Subcutaneous adipose tissue (tissue), 4 donors: ENCODE data around the gene VAV3. TPM values are rescaled to one million over a fixed set of nuclear protein-coding genes. Genes with fewer than 3 reads are reported as not detected.

ENCODE experiments used
- total RNA-seq, 4 donors: library from RNA; depleted of rRNA; stranded (reverse); fragments of >200 nt; gene quantifications; one replicate each; pipeline ENCODE4 v1.1.0, GENCODE V29; 2016
- TF ChIP-seq, protein P1 (sequence below): fragments of 450-650 bp; IDR thresholded peaks from one replicate; pipeline ENCODE4 v1.5.1; 2016; ENCODE audit warnings: low read depth, mild to moderate bottlenecking, control low read depth, antibody characterized with exemption, moderate library complexity

The VAV3 gene
- total RNA-seq, 4 donors from 2014 or later, result 7.0 to 13.1 (median 10.1) TPM

DNA sequence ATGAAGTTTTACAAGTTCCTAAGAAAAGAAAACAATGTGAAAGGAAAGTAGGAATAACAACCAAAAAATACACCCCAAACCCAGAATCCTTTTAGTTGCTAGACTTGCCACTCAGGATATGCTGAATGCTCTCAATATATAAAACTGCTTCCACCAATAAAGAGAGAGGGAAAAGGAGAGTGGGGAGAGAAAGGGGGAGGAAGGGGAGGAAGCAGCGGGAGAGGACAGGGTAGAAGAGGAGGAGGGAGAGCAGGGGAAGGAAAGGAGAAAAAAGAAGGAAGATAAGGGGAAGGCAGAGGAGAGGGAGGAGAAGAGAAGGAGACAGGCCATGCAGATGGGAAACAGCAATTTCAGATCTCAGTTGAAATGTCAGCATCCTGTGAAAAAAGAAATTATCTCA, 198.4 kb downstream of the VAV3 start:
- TF ChIP-seq, protein P1, sequence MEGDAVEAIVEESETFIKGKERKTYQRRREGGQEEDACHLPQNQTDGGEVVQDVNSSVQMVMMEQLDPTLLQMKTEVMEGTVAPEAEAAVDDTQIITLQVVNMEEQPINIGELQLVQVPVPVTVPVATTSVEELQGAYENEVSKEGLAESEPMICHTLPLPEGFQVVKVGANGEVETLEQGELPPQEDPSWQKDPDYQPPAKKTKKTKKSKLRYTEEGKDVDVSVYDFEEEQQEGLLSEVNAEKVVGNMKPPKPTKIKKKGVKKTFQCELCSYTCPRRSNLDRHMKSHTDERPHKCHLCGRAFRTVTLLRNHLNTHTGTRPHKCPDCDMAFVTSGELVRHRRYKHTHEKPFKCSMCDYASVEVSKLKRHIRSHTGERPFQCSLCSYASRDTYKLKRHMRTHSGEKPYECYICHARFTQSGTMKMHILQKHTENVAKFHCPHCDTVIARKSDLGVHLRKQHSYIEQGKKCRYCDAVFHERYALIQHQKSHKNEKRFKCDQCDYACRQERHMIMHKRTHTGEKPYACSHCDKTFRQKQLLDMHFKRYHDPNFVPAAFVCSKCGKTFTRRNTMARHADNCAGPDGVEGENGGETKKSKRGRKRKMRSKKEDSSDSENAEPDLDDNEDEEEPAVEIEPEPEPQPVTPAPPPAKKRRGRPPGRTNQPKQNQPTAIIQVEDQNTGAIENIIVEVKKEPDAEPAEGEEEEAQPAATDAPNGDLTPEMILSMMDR, result no peak

DNA sequence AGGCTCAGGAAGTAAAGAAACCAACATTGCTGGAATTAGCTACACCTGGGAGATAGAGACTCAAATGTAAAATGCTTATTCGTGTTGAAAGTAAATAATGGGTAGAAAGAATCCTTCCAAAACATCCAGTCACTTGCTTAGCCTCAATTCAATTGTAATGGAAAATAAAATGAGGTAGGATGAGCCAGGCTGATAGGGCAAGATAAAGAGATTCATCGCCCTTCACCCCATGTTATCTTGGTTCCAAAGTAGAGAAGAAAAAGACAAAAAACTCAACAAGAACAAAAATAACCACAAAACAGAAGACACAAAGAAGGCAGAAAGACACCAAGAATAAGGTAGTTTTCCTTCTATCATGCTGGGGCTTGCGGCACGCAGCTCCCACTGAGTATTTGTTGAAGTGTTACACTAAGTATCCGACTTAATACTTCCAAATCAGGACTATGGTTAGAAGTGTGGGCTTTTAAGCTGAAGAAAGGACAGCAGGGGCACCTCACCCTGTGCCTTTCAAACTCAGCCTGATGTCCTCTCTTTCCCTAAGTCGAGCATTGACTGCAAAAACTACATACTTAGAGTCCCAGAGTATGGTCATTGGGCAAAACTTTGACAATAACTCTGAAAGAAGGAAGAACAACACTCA, 202.1 kb downstream of the VAV3 start:
- TF ChIP-seq, protein P1, result no peak

DNA sequence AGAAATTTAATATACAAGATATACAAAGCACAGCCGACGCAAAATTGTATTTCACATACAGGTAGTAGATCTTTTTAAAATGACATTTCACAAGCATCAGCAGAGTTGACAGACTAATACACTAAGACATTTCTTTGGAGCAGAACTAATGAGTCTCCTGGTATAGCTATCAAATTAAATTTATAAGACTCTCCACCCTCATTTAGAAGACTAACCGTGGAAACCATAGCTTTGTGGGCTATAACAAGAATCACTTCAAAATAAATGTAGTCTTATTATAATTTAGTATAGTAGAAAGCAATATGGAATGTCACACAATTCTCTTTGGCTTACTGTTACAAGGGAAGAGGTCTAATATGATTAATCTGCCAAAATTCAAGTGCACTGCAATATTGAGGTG, 204.9 kb downstream of the VAV3 start:
- TF ChIP-seq, protein P1, result no peak

DNA sequence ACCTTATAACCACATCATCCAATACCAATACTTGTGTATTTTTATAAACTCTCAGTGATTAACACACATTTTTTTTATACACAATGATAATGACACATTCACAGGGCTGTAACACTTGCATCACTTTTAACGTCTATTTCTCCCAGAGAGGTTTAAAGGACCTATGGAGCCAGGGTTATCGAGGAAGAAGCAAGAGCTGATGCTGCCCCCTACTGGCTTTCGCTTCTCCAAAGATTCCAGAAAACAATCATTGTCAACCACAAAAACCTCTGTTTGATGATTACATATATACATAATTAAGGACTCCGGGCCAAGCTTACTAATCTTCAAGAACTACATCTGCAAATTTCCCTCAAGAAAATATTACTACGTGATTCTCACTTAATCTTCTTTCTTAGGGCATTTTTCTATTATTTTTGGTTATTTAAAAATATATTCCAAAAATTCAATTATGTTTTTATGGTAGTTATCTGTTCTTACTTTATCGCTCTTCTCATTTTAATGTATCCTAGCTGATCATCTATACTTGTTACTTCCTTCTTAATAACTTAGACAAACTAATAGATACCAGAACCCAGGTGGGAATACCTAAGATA, 214.5 kb downstream of the VAV3 start:
- TF ChIP-seq, protein P1, result no peak

DNA sequence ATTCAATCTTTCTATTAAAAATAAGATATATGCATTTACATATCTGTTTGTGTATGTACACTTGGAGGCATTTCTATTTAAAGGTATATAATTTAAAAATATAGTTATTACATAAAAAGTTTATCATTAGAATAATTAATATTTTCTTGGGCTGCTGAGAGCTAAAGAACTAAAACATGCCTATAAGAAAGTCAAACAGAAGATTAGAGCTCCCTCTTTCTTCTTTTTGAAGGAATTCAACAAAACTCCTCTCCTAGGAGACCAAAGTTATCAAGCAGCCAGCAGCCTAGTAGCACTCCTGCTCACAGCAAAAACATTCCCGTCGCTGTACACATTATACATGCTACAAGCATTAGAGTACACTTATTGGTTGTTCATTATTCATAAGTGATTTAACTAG, 216.4 kb downstream of the VAV3 start:
- TF ChIP-seq, protein P1, result no peak

DNA sequence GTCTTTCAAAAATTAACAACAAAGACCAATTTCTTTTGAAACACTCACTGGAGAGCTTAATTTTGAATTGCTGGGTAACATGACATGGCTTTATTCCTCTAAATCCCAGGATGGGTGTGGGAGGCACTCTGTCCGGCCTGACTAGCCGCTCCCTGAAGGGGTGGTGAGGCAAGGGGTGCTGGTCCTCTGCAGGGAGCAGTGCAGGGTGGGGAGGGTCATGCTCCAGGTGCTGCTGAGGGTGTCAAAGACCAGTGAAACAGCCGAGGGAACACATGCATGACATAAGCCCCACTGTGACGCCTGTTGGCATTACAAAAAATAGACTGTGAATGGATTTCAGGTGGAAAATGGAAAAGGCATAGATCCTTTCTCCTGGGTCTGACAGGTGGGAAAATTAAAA, 223.7 kb downstream of the VAV3 start:
- TF ChIP-seq, protein P1, result no peak

DNA sequence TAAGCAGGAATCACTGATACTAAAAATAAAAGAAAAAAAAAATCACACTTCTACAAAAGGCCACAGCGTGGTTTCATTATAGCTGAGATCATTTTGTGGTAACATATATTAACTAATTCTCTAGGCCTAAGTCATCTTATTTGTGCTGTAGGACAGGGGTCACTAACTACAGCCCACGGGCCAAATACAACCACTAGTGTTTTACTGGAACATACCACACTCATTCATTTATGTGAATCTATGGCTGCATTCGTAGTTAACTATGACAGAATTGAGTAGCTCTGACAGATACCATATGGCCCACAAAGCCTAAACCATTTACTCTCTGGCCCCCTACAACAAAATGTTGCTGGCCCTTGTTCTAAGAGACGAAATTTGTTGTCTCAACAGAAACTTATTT, 224.4 kb downstream of the VAV3 start:
- TF ChIP-seq, protein P1, result no peak
